Keratinocyte (primary cell): ENCODE measurements around the gene LRRIQ4.

ENCODE experiments used
- CTCF ChIP-seq, 3 experiments: IDR thresholded peaks in 1 of 3; conservative IDR thresholded peaks in 1 of 3; optimal IDR thresholded peaks in 1 of 3; 2 replicates in 2 of 3; 3 replicates in 1 of 3; pipeline versions ENCODE3 to v1.5.1; 2011; ENCODE audit warnings: low read length in 3 of 3, mild to moderate bottlenecking in 3 of 3, moderate library complexity in 2 of 3, control low read depth in 1 of 3, inconsistent platforms in 1 of 3; ENCODE audit not compliant: insufficient read depth in 2 of 3; ENCODE audit errors: extremely low read depth in 1 of 3
- EZH2 ChIP-seq: IDR thresholded peaks from one replicate; pipeline ENCODE4 v1.6.1; 2012; ENCODE audit warnings: inconsistent platforms, mild to moderate bottlenecking, low read length, moderate library complexity

- no peak for TF ChIP-seq CTCF (optimal IDR thresholded peaks at IDR 0.05 in 1 of 3, IDR thresholded peaks at IDR 0.05 in 1 of 3, conservative IDR thresholded peaks at IDR 0.05 in 1 of 3; ENCODE audit: extremely low read depth in 1 of 3, insufficient read depth in 2 of 3, low read length in 3 of 3)
- TF ChIP-seq EZH2 = no peak
Observed at GRCh38 chr3:169836942-169837275, 24.2 kb downstream of the LRRIQ4 start.
